Neural cell (in vitro differentiated cells): ENCODE measurements around the gene KRABD2.

Experiments
- H2AFZ ChIP-seq: fragments of 200-600, 300-800 bp; sonication (generic), shearing (Covaris generic); 2 replicates; pipeline ENCODE4 v1.6.0; 2014; ENCODE audit warnings: low read depth, mild to moderate bottlenecking, antibody characterized with exemption, low read length, moderate library complexity
- H3F3A ChIP-seq: fragments of 200-600 bp; shearing (Covaris generic); 2 replicates; pipeline ENCODE4 v1.6.1; 2016; ENCODE audit warnings: mild to moderate bottlenecking, moderate library complexity, mixed read lengths, antibody characterized with exemption, low read length; ENCODE audit not compliant: insufficient read depth, poor library complexity, severe bottlenecking
- H3K27ac ChIP-seq: fragments of 200-600, 300-800 bp; sonication (generic), shearing (Covaris generic); 2 replicates; pipeline ENCODE4 v1.5.1; 2014; ENCODE audit warnings: mild to moderate bottlenecking, low read length, moderate library complexity
- H3K27me3 ChIP-seq: fragments of 300-800, 200-600 bp; sonication (generic), shearing (Covaris generic); 2 replicates; pipeline ENCODE4 v1.6.0; 2014; ENCODE audit warnings: mild to moderate bottlenecking, low read depth, low read length, moderate library complexity; ENCODE audit not compliant: insufficient read depth
- H3K36me3 ChIP-seq: fragments of 300-800, 200-600 bp; sonication (generic), shearing (Covaris generic); 2 replicates; pipeline ENCODE4 v1.5.1; 2014; ENCODE audit warnings: mild to moderate bottlenecking, antibody characterized with exemption, low read length, moderate library complexity; ENCODE audit not compliant: insufficient read depth
- H3K4me2 ChIP-seq: fragments of 300-800, 200-600 bp; sonication (generic), shearing (Covaris generic); 2 replicates; pipeline ENCODE4 v1.6.0; 2014; ENCODE audit warnings: mild to moderate bottlenecking, low read length
- H3K4me3 ChIP-seq: fragments of 300-800, 200-600 bp; sonication (generic), shearing (Covaris generic); 2 replicates; pipeline ENCODE4 v1.5.1; 2014; ENCODE audit warnings: mild to moderate bottlenecking, low read length, moderate library complexity
- H3K79me2 ChIP-seq: fragments of 200-600 bp; shearing (Covaris generic); replicated peaks from 2 replicates; pipeline ENCODE4 v1.6.0; 2014; ENCODE audit warnings: mild to moderate bottlenecking, low read length, moderate library complexity; ENCODE audit not compliant: insufficient read depth
- H3K9ac ChIP-seq: fragments of 300-800, 200-600 bp; sonication (generic), shearing (Covaris generic); 2 replicates; pipeline ENCODE4 v1.6.1; 2016; ENCODE audit warnings: mild to moderate bottlenecking, low read length, mixed read lengths
- H3K9me2 ChIP-seq: fragments of 200-600 bp; shearing (Covaris generic); 2 replicates; pipeline ENCODE4 v1.6.1; 2016; ENCODE audit warnings: mild to moderate bottlenecking, low read length, mixed read lengths; ENCODE audit not compliant: insufficient read depth
- H3K9me3 ChIP-seq: fragments of 200-600, 300-800 bp; sonication (generic), shearing (Covaris generic); 2 replicates; pipeline ENCODE4 v1.6.1; 2016; ENCODE audit warnings: mild to moderate bottlenecking, mixed run types, low read length, moderate library complexity, mixed read lengths
- H4K20me1 ChIP-seq: fragments of 200-600 bp; shearing (Covaris generic); 2 replicates; pipeline ENCODE4 v1.6.1; 2016; ENCODE audit warnings: mild to moderate bottlenecking, mixed run types; ENCODE audit not compliant: insufficient read depth
- CTCF ChIP-seq: fragments of 450-650 bp; IDR thresholded peaks from 2 replicates; pipeline ENCODE4 v1.5.1; 2014; ENCODE audit warnings: antibody characterized with exemption, mild to moderate bottlenecking, moderate library complexity; ENCODE audit not compliant: poor library complexity, severe bottlenecking
- EP300 ChIP-seq: fragments of 450-650 bp; conservative IDR thresholded peaks from 2 replicates; pipeline ENCODE4 v1.6.1; 2014; ENCODE audit warnings: antibody characterized with exemption, mild to moderate bottlenecking, moderate library complexity; ENCODE audit not compliant: poor library complexity, severe bottlenecking
- EZH2 ChIP-seq: fragments of 200-600, 300-800 bp; shearing (Covaris generic), sonication (generic); IDR thresholded peaks from 2 replicates; pipeline ENCODE4 v1.6.1; 2014; ENCODE audit warnings: antibody characterized with exemption, low read length, borderline replicate concordance, mild to moderate bottlenecking; ENCODE audit not compliant: insufficient read depth, poor library complexity, severe bottlenecking
- MXI1 ChIP-seq: fragments of 450-650 bp; conservative IDR thresholded peaks from 2 replicates; pipeline ENCODE4 v1.6.1; 2014; ENCODE audit warnings: antibody characterized with exemption, mild to moderate bottlenecking; ENCODE audit not compliant: poor library complexity, severe bottlenecking
- POLR2AphosphoS5 ChIP-seq: IDR thresholded peaks from 2 replicates; pipeline ENCODE4 v1.6.1; 2012
- RAD21 ChIP-seq: fragments of 450-650 bp; conservative IDR thresholded peaks from 2 replicates; pipeline ENCODE4 v1.6.1; 2014; ENCODE audit warnings: antibody characterized with exemption, mild to moderate bottlenecking, moderate library complexity
- REST ChIP-seq: IDR thresholded peaks from 2 replicates; pipeline ENCODE4 v1.6.1; 2012; ENCODE audit warnings: borderline replicate concordance
- SMC3 ChIP-seq: fragments of 450-650 bp; conservative IDR thresholded peaks from 2 replicates; pipeline ENCODE4 v1.6.1; 2014; ENCODE audit warnings: antibody characterized with exemption, mild to moderate bottlenecking, moderate library complexity; ENCODE audit not compliant: poor library complexity
- TAF1 ChIP-seq: IDR thresholded peaks from 2 replicates; pipeline ENCODE4 v1.6.1; 2012; ENCODE audit warnings: low read depth

Gene KRABD2

GRCh38 chr17:8410883-8411238, 34.4 kb upstream of the KRABD2 start:
- no peak for TF ChIP-seq MXI1
- TF ChIP-seq TAF1: no peak
- TF ChIP-seq REST: no peak
- TF ChIP-seq EZH2: no peak
- no peak for TF ChIP-seq SMC3
- no peak for TF ChIP-seq RAD21
- no peak for TF ChIP-seq CTCF
- TF ChIP-seq EP300: no peak
- no peak for TF ChIP-seq POLR2AphosphoS5
- Histone ChIP-seq H3K9me2 (no peaks in the 10 kb centered on the region), H3K27ac (no peak overlapping the region), H2AFZ (no peak overlapping the region), H4K20me1 (no peaks in the 10 kb centered on the region), H3K4me3 (no peak overlapping the region), H3K79me2 (no peaks in the 10 kb centered on the region), H3K9ac (no peak overlapping the region), H3F3A (no peaks in the 10 kb centered on the region), H3K4me2 (no peak overlapping the region), H3K36me3 (no peaks in the 10 kb centered on the region), H3K27me3 (no peaks in the 10 kb centered on the region), H3K9me3 (no peaks in the 10 kb centered on the region)

GRCh38 chr17:8409966-8410882, 33.7 kb upstream of the KRABD2 start:
- no peak overlapping the region for H2AFZ ChIP-seq
- H3K27ac ChIP-seq: no peak overlapping the region
- H3K9me3 ChIP-seq: no peaks in the 10 kb centered on the region
- H3F3A ChIP-seq: no peaks in the 10 kb centered on the region
- TF ChIP-seq TAF1: no peak
- no peak for TF ChIP-seq EZH2
- TF ChIP-seq SMC3: peak; percentile 89
- no peak for TF ChIP-seq POLR2AphosphoS5
- TF ChIP-seq EP300: no peak
- no peak for TF ChIP-seq MXI1
- TF ChIP-seq REST: no peak
- TF ChIP-seq RAD21: peak; percentile 77
- TF ChIP-seq CTCF: peak; percentile 85
- H3K27me3 ChIP-seq: no peaks in the 10 kb centered on the region
- no peaks in the 10 kb centered on the region for H3K79me2 ChIP-seq
- no peak overlapping the region for H3K9ac ChIP-seq
- H4K20me1 ChIP-seq: no peaks in the 10 kb centered on the region
- H3K4me2 ChIP-seq: no peak overlapping the region
- no peaks in the 10 kb centered on the region for H3K9me2 ChIP-seq
- no peak overlapping the region for H3K4me3 ChIP-seq
- no peaks in the 10 kb centered on the region for H3K36me3 ChIP-seq
